Measurements from ENCODE around the gene WDR77.

WDR77 gene

DNA sequence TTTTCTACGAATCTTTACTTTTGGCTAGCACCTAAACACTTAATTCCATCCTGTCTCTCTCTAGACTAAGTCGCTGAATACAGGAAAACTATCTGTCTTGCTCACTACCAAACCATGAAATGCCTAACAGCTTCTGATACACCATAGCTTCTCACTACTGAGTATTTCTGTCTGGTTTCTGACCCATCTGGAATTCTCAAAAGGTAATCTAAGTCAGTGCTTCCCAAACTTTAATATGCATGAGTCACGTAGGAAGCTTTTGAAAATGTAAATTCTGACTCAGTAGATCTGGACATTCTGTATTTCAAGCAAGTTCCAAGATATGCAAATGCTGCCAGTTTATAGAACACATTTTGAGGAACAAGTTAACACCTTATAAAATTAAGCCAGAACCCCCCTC, 12.3 kb downstream of the WDR77 start:
- DNase-seq (ENCODE audit: low read depth): no peak

GRCh38 chr1:111424281-111424680, 24.8 kb downstream of the WDR77 start:
- DNase-seq (ENCODE audit: low read depth): no peak

GRCh38 chr1:111422546-111423391, 26.3 kb downstream of the WDR77 start:
- no peak for DNase-seq (ENCODE audit: low read depth)

DNA sequence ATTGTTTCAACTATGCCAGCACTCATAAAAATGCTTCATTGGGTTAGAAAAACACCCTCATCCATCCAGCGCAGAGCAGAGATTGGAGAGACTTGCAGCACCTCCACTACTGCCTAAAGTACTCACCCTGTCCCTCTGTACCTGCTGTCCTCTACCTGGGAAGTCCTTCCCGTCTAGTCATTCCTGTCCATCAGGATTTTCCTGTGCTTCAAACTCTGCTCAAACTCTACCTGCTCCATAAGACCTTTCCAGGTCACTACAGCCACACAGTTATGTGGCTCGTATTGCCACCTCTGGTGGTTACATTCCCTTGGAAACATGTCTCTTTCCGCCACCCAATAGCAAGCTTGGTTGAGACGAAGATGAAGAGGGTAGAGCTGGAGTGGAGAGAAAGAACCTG, 28.7 kb downstream of the WDR77 start:
- DNase-seq (ENCODE audit: low read depth): no peak

DNA sequence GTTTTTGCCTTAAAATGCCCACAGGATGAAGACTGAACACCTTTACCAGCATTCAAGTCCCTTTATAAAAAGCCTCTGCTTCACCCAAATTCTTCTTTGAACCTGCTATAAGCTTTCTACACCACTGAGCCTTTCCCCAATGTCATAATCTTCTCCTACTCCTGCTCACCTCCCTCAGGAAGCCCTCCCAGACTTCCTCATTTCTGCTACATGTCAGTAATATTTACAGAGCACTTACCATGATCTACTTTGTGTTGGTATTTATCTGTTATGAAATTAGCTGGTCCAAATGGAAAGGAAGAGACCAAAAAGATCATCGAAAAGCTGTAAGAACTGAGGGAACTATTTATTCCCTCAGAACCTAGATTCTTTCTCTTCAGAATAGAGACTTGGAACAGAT, 30.0 kb downstream of the WDR77 start:
- no peak for DNase-seq (ENCODE audit: low read depth)

- no peak for DNase-seq (ENCODE audit: low read depth)
Observed at GRCh38 chr1:111417755-111418154, 31.3 kb downstream of the WDR77 start.

DNA sequence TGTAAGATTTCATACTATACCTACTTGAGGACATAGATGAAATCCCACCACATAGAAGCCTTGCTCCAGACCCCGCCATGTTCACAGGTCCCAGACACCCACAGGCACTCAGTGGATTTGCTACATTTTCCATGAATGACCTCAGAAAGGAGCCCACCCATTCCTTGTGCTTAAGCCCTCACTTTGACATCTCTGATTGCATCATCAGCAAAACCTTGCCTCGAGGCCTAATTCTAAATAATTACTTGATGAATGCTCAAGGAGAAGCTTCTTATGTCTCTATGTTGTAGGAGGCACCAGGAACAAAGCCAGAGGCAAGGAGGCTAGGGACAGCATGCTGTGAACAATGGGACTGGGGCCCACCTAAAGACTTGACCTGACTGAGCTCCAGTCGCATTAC, 33.6 kb downstream of the WDR77 start:
- DNase-seq (ENCODE audit: low read depth): no peak

GRCh38 chr1:111414756-111415155, 34.3 kb downstream of the WDR77 start:
- no peak for DNase-seq (ENCODE audit: low read depth)

DNA sequence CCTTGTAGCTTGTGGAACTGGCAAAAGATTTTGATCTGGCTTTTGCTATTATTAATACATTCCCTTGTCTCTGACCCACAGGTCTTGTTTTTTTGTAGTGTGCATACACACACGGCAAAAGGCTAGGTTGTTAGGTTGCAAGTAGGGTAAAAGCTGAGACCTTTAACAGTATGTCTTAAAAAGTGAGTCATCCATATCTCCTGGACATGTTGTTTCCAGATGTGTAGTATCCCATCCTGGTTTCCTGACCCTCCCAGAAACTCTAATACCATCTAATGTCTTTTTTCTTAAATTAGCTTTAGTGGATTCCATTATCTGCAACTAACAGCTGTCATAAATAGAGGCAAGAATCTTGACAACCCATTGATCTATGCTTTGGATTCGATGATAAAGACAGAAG, 36.2 kb downstream of the WDR77 start:
- no peak for DNase-seq (ENCODE audit: low read depth)

DNA sequence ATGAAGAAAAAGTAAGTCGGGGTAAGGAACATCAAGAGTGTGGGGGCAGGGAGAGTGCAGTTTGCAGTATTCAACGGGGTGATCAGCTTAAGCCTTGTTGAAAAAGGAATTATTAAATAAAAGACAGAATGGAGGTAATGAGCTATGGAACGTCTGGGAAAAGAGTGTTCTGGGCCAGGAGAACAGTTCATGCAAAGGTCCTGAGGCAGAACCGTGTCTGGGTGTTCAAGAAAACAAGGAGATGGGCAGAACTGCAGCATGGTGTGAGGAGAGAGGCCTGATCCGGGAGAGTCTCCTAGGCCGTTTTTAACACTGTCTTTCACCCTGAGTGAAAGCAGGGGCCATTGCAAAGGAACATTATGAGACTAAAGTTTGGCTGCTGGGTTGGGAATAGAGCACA, 41.8 kb downstream of the WDR77 start:
- DNase-seq (ENCODE audit: low read depth): no peak

DNA sequence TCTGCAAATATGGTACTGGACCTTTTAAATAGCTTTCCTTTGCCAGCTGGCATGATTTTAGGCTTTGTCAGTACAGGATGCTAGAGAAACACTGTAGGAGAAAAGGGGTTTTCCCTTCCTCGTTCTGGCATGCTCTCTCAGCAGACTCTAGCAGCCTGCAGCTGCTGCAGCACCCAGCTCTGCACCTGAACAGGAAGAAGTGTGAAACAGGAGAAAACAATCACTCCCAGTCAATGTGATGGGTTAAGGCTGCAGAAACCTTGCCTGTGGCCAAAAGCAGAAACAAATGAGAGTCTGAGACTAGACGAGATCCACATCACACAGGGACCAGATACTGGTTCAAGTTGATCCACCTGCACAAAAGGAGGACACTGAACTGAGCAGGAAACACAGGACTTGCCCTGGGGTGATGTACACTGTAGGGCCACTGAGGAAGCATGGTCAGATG, 42.7 kb downstream of the WDR77 start:
- DNase-seq (ENCODE audit: low read depth): no peak

GRCh38 chr1:111404588-111404987, 44.5 kb downstream of the WDR77 start:
- no peak for DNase-seq (ENCODE audit: low read depth)

DNA sequence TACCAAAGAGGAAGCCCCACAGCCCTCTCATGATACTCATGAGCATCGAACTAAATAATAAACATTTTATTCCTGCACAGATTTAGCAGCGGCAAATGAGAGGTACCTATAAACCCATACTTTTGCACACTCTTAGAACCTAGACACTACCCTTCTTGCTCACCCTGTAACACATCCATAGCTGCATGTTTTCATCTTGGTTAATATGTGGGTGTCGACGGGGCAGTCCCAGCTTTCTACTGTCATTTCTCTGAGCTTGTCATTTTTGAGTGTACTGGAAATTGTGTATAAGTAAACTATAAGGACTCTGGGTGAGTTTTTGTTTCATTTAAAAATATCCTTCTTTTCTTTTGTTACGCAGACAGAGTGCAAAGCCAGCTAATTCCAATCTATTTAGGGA, 47.0 kb downstream of the WDR77 start:
- DNase-seq (ENCODE audit: low read depth): no peak

DNA sequence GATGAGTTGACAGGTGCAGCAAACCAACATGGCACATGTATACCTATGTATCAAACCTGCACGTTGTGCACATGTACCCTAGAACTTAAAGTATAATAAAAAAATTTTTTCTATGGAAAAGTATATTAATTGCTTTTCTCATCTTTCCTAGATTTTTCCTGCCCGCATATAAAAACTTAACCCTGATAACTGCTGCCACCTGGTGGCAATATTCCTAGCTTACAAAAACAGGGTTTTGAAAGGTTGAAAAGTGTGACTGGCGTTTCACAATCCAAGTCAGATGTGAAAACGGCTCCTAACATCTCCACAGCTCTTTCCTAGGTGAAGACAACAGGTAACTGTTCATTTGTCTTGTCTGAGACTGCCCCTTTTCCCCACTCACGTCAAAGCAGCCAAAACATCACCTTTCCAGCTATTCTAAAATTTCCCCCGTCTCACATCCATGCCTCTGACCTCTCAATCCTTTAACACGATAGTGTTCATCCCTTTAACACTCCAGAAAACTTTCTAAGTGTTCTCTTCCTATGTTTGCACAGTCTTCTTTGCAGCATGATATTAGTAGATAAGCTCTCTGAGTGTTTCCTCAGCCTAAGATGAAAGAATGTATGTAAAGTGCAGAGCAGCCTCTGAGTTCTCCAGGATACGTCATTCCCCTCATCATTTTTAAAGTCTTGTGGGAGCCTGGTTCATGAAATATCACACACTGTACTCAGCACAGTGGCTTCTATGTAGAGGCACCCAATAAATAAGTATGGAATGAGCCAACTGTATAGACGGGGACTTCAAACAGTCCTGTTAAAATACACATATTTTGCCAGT, 49.1 kb downstream of the WDR77 start:
- no peak for DNase-seq (ENCODE audit: low read depth)

DNA sequence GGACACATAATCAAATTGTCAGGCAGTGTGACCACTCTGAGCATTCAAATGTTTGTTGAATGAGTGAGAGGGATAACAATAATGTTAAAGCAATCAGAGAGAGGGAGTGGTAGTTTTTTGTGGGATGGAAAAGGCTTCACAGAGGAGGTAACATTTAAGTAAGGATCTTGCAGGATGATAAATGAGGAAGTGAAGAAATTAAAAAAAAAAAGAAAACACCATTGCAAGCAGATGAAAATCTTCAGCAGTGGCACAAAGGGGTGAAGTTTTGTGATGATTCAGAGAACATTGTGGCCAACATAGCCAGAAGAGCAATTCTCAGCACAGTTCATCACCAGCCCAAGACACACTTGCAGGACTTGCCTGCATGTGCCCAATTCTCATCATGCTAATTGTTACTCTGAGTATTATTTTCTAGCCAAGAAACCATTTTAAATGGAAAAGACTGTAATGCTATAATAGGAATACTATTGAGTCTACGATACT, 56.6 kb downstream of the WDR77 start:
- DNase-seq (ENCODE audit: low read depth): no peak

- DNase-seq (ENCODE audit: low read depth): no peak
Observed at GRCh38 chr1:111392042-111392441, 57.0 kb downstream of the WDR77 start.
